ENCODE data around the gene NDEL1.

DNA sequence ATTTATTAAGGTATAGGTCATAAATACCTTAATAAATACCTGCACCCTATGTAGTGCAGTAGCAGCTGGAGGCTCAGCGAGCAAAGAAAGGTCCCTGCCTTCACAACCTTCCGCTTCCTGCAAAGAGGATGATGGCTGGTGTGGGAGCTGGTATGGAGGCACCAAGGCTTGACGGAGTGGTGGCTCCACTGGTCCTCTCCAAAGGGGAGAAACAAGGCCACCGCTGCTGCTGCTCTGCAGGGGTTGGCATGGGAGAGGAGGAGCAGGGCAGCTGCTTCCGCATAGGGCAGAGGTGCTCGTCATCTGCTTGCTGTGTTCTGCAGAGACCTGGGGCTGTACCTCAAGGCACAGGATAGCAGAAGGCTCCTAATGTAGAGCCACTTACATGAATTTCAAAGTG is 52.8 kb downstream of the NDEL1 start:
- TF ChIP-seq, protein P1, sequence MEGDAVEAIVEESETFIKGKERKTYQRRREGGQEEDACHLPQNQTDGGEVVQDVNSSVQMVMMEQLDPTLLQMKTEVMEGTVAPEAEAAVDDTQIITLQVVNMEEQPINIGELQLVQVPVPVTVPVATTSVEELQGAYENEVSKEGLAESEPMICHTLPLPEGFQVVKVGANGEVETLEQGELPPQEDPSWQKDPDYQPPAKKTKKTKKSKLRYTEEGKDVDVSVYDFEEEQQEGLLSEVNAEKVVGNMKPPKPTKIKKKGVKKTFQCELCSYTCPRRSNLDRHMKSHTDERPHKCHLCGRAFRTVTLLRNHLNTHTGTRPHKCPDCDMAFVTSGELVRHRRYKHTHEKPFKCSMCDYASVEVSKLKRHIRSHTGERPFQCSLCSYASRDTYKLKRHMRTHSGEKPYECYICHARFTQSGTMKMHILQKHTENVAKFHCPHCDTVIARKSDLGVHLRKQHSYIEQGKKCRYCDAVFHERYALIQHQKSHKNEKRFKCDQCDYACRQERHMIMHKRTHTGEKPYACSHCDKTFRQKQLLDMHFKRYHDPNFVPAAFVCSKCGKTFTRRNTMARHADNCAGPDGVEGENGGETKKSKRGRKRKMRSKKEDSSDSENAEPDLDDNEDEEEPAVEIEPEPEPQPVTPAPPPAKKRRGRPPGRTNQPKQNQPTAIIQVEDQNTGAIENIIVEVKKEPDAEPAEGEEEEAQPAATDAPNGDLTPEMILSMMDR (IDR thresholded peaks at IDR 0.05; ENCODE audit: low read depth, low read length, poor library complexity, severe bottlenecking), result no peak
- TF ChIP-seq EZH2phosphoT487 (IDR thresholded peaks at IDR 0.05; ENCODE audit: borderline replicate concordance, low read length), result no peak

Data from DOHH2 (cell line).